ENCODE data around the gene CARS1.

GRCh38 chr11:2994336-2994730, 62.9 kb downstream of the CARS1 start:
- TF ChIP-seq ZNF274 (IDR thresholded peaks at IDR 0.05; ENCODE audit: borderline replicate concordance, extremely low read depth, low read length) (no peak), KDM1A (IDR thresholded peaks at IDR 0.05; ENCODE audit: borderline replicate concordance, low read length) (no peak), CTCF (IDR thresholded peaks at IDR 0.05; ENCODE audit: control extremely low read depth in 1 of 3, insufficient read depth in 1 of 3, low read depth in 1 of 3, low read length in 3 of 3) (no peak)
